Measurements from ENCODE around the gene EPHA5.

The EPHA5 gene

GRCh38 chr4:65482410-65482809 lies 187.9 kb downstream of the EPHA5 start:
- Histone ChIP-seq H3K27ac (ENCODE audit: low read depth, low read length) (no peak overlapping the region), H3K27me3 (ENCODE audit: control insufficient read depth in 1 of 2, insufficient read depth in 2 of 2, low read length in 2 of 2) (no peaks in the 10 kb centered on the region), H3K9ac (ENCODE audit: low read length) (no peak overlapping the region), H3K4me3 (ENCODE audit: low read depth in 1 of 2, low read length in 2 of 2) (no peak overlapping the region), H3K4me1 (ENCODE audit: insufficient read depth, low read length) (no peaks in the 10 kb centered on the region), H3K9me3 (ENCODE audit: low read length) (no peaks in the 10 kb centered on the region), H3K36me3 (ENCODE audit: insufficient read depth, low read length) (no peaks in the 10 kb centered on the region)

DNA sequence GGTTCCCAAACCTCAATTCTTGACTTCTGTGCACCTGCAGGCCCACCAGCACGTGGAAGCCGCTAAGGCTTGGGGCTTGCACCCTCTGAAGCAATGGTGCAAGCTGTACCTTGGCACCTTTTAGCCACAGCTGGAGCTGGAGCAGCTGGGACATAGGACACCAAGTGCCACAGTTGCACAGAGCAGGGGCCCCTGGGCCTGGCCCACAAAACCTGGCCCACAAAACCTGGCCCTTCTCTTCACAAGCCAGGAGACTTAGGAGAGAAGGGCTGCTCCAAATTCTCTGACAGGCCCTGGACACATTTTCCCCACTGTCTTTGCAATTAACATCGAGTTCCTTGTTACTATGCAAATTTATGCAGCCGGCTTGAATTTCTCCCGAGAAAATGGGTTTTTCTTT lies 197.8 kb downstream of the EPHA5 start:
- Histone ChIP-seq H3K9ac (ENCODE audit: low read length) (no peak overlapping the region), H3K27me3 (ENCODE audit: control insufficient read depth in 1 of 2, insufficient read depth in 2 of 2, low read length in 2 of 2) (no peaks in the 10 kb centered on the region), H3K9me3 (ENCODE audit: low read length) (no peaks in the 10 kb centered on the region), H3K4me1 (ENCODE audit: insufficient read depth, low read length) (no peaks in the 10 kb centered on the region), H3K36me3 (ENCODE audit: insufficient read depth, low read length) (no peaks in the 10 kb centered on the region), H3K4me3 (ENCODE audit: low read depth in 1 of 2, low read length in 2 of 2) (no peak overlapping the region), H3K27ac (ENCODE audit: low read depth, low read length) (no peak overlapping the region)

- no peaks in the 10 kb centered on the region for H3K9me3 ChIP-seq (ENCODE audit: low read length)
- H3K9ac ChIP-seq (ENCODE audit: low read length): no peak overlapping the region
- H3K4me3 ChIP-seq (ENCODE audit: low read depth in 1 of 2, low read length in 2 of 2): no peak overlapping the region
- H3K4me1 ChIP-seq (ENCODE audit: insufficient read depth, low read length): no peaks in the 10 kb centered on the region
- H3K27ac ChIP-seq (ENCODE audit: low read depth, low read length): no peak overlapping the region
- H3K36me3 ChIP-seq (ENCODE audit: insufficient read depth, low read length): no peaks in the 10 kb centered on the region
- no peaks in the 10 kb centered on the region for H3K27me3 ChIP-seq (ENCODE audit: control insufficient read depth in 1 of 2, insufficient read depth in 2 of 2, low read length in 2 of 2)
Measured at GRCh38 chr4:65467068-65467680, 203.1 kb downstream of the EPHA5 start.

GRCh38 chr4:65461781-65462180 lies 208.5 kb downstream of the EPHA5 start:
- H3K9ac ChIP-seq (ENCODE audit: low read length): no peak overlapping the region
- no peak overlapping the region for H3K27ac ChIP-seq (ENCODE audit: low read depth, low read length)
- no peaks in the 10 kb centered on the region for H3K9me3 ChIP-seq (ENCODE audit: low read length)
- H3K4me1 ChIP-seq (ENCODE audit: insufficient read depth, low read length): no peaks in the 10 kb centered on the region
- no peaks in the 10 kb centered on the region for H3K36me3 ChIP-seq (ENCODE audit: insufficient read depth, low read length)
- H3K4me3 ChIP-seq (ENCODE audit: low read depth in 1 of 2, low read length in 2 of 2): no peak overlapping the region
- H3K27me3 ChIP-seq (ENCODE audit: control insufficient read depth in 1 of 2, insufficient read depth in 2 of 2, low read length in 2 of 2): no peaks in the 10 kb centered on the region

- no peaks in the 10 kb centered on the region for H3K4me1 ChIP-seq (ENCODE audit: insufficient read depth, low read length)
- H3K27ac ChIP-seq (ENCODE audit: low read depth, low read length): no peak overlapping the region
- no peak overlapping the region for H3K9ac ChIP-seq (ENCODE audit: low read length)
- H3K9me3 ChIP-seq (ENCODE audit: low read length): no peaks in the 10 kb centered on the region
- no peaks in the 10 kb centered on the region for H3K36me3 ChIP-seq (ENCODE audit: insufficient read depth, low read length)
- H3K27me3 ChIP-seq (ENCODE audit: control insufficient read depth in 1 of 2, insufficient read depth in 2 of 2, low read length in 2 of 2): no peaks in the 10 kb centered on the region
- no peak overlapping the region for H3K4me3 ChIP-seq (ENCODE audit: low read depth in 1 of 2, low read length in 2 of 2)
Measured at GRCh38 chr4:65457011-65457410, 213.3 kb downstream of the EPHA5 start.

DNA sequence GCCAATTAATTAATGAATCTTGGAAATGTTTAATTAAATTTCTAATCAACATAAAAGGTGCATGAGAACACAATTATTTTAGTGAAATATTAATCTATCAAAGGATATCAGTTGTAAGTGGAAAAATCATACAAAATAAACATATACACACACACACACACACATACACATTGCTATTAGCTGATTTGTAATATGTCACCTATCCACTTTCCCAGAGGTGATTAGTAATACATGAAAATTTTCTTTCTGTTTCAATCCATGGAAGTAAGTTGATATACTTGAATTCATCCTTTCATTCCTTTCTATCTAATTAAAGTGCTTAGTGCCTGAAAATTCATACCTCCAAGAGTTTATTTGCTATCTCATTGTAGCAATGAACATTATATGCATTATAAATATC lies 213.7 kb downstream of the EPHA5 start:
- H3K27me3 ChIP-seq (ENCODE audit: control insufficient read depth in 1 of 2, insufficient read depth in 2 of 2, low read length in 2 of 2): no peaks in the 10 kb centered on the region
- H3K9ac ChIP-seq (ENCODE audit: low read length): no peak overlapping the region
- no peaks in the 10 kb centered on the region for H3K4me1 ChIP-seq (ENCODE audit: insufficient read depth, low read length)
- H3K9me3 ChIP-seq (ENCODE audit: low read length): no peaks in the 10 kb centered on the region
- no peaks in the 10 kb centered on the region for H3K36me3 ChIP-seq (ENCODE audit: insufficient read depth, low read length)
- H3K27ac ChIP-seq (ENCODE audit: low read depth, low read length): no peak overlapping the region
- no peak overlapping the region for H3K4me3 ChIP-seq (ENCODE audit: low read depth in 1 of 2, low read length in 2 of 2)

GRCh38 chr4:65453398-65453797 lies 216.9 kb downstream of the EPHA5 start:
- H3K9me3 ChIP-seq (ENCODE audit: low read length): no peaks in the 10 kb centered on the region
- no peaks in the 10 kb centered on the region for H3K4me1 ChIP-seq (ENCODE audit: insufficient read depth, low read length)
- no peak overlapping the region for H3K9ac ChIP-seq (ENCODE audit: low read length)
- H3K27me3 ChIP-seq (ENCODE audit: control insufficient read depth in 1 of 2, insufficient read depth in 2 of 2, low read length in 2 of 2): no peaks in the 10 kb centered on the region
- H3K4me3 ChIP-seq (ENCODE audit: low read depth in 1 of 2, low read length in 2 of 2): no peak overlapping the region
- H3K27ac ChIP-seq (ENCODE audit: low read depth, low read length): no peak overlapping the region
- no peaks in the 10 kb centered on the region for H3K36me3 ChIP-seq (ENCODE audit: insufficient read depth, low read length)

DNA sequence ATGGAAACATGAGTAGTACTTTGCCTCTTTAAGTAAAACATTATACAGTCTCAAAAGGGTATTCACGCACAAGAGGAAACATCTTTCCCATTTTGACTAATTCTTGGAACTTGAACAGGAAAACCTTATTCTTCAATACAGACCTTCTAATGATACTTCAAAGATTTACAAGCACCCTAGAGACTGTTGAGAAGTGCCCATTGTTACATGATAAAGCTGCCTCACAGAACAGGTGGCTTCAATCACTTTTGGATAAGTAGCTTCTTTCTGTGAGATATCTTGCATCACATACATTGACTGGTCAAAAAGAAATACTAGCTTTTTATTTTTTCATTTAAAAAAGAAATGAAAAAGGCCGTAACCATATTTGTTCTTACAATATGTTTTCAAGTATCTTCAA lies 219.4 kb downstream of the EPHA5 start:
- Histone ChIP-seq H3K4me3 (ENCODE audit: low read depth in 1 of 2, low read length in 2 of 2) (no peak overlapping the region), H3K27me3 (ENCODE audit: control insufficient read depth in 1 of 2, insufficient read depth in 2 of 2, low read length in 2 of 2) (no peaks in the 10 kb centered on the region), H3K36me3 (ENCODE audit: insufficient read depth, low read length) (no peaks in the 10 kb centered on the region), H3K4me1 (ENCODE audit: insufficient read depth, low read length) (no peaks in the 10 kb centered on the region), H3K9ac (ENCODE audit: low read length) (no peak overlapping the region), H3K27ac (ENCODE audit: low read depth, low read length) (no peak overlapping the region), H3K9me3 (ENCODE audit: low read length) (no peaks in the 10 kb centered on the region)

- Histone ChIP-seq H3K4me1 (ENCODE audit: insufficient read depth, low read length) (no peaks in the 10 kb centered on the region), H3K9me3 (ENCODE audit: low read length) (no peaks in the 10 kb centered on the region), H3K9ac (ENCODE audit: low read length) (no peak overlapping the region), H3K4me3 (ENCODE audit: low read depth in 1 of 2, low read length in 2 of 2) (no peak overlapping the region), H3K36me3 (ENCODE audit: insufficient read depth, low read length) (no peaks in the 10 kb centered on the region), H3K27ac (ENCODE audit: low read depth, low read length) (no peak overlapping the region), H3K27me3 (ENCODE audit: control insufficient read depth in 1 of 2, insufficient read depth in 2 of 2, low read length in 2 of 2) (no peaks in the 10 kb centered on the region)
Measured at GRCh38 chr4:65437102-65437501, 233.2 kb downstream of the EPHA5 start.

GRCh38 chr4:65422109-65422508 lies 248.2 kb downstream of the EPHA5 start:
- Histone ChIP-seq H3K9ac (ENCODE audit: low read length) (no peak overlapping the region), H3K36me3 (ENCODE audit: insufficient read depth, low read length) (no peaks in the 10 kb centered on the region), H3K4me1 (ENCODE audit: insufficient read depth, low read length) (no peaks in the 10 kb centered on the region), H3K27ac (ENCODE audit: low read depth, low read length) (no peak overlapping the region), H3K27me3 (ENCODE audit: control insufficient read depth in 1 of 2, insufficient read depth in 2 of 2, low read length in 2 of 2) (no peaks in the 10 kb centered on the region), H3K4me3 (ENCODE audit: low read depth in 1 of 2, low read length in 2 of 2) (no peak overlapping the region), H3K9me3 (ENCODE audit: low read length) (no peaks in the 10 kb centered on the region)

GRCh38 chr4:65420036-65420435 lies 250.3 kb downstream of the EPHA5 start:
- Histone ChIP-seq H3K4me3 (ENCODE audit: low read depth in 1 of 2, low read length in 2 of 2) (no peak overlapping the region), H3K36me3 (ENCODE audit: insufficient read depth, low read length) (no peaks in the 10 kb centered on the region), H3K9me3 (ENCODE audit: low read length) (no peaks in the 10 kb centered on the region)

DNA sequence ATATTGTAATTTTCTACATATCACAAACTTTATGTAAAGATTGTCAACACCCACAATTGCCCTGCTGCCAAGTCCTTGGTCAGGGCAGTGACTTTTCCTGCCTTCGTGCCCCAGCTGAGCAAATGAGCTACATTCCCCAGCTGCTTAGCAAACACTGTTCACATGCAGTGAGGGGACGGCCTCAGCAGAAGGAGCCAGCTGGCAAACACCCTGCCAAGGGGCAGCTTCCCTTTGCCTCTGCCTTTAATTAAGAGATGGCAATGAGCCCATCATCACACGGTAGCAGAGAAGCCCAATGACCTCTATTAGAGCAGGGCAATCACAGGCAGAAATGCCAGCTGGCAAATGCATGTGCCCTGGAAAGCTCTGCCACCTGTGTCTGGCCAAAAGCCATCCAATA lies 253.4 kb downstream of the EPHA5 start:
- Histone ChIP-seq H3K4me3 (ENCODE audit: low read depth in 1 of 2, low read length in 2 of 2) (no peak overlapping the region), H3K9ac (ENCODE audit: low read length) (no peak overlapping the region), H3K27ac (ENCODE audit: low read depth, low read length) (no peak overlapping the region), H3K27me3 (ENCODE audit: control insufficient read depth in 1 of 2, insufficient read depth in 2 of 2, low read length in 2 of 2) (no peaks in the 10 kb centered on the region), H3K4me1 (ENCODE audit: insufficient read depth, low read length) (no peaks in the 10 kb centered on the region), H3K36me3 (ENCODE audit: insufficient read depth, low read length) (no peaks in the 10 kb centered on the region), H3K9me3 (ENCODE audit: low read length) (no peaks in the 10 kb centered on the region)

More at GRCh38 chr4:65420036-65420435, 250.3 kb downstream of the EPHA5 start:
- H3K9ac ChIP-seq (ENCODE audit: low read length): no peak overlapping the region
- H3K4me1 ChIP-seq (ENCODE audit: insufficient read depth, low read length): no peaks in the 10 kb centered on the region
- no peaks in the 10 kb centered on the region for H3K27me3 ChIP-seq (ENCODE audit: control insufficient read depth in 1 of 2, insufficient read depth in 2 of 2, low read length in 2 of 2)
- H3K27ac ChIP-seq (ENCODE audit: low read depth, low read length): no peak overlapping the region
